Pancreas (tissue), 10 donors: ENCODE data around the gene C1orf35. TPM values are rescaled to one million over a fixed set of nuclear protein-coding genes. Genes with fewer than 3 reads are reported as not detected.

ENCODE experiments used
- ATAC-seq, 4 donors: fragments of 200-7000 bp; cut with Tn5 transposase; one replicate each; pipeline versions ENCODE4 v1.8.0 to v1.9.1; 2020; ENCODE audit warnings: mild to moderate bottlenecking in 4 of 4, moderate library complexity in 4 of 4
- DNase-seq, 6 donors: peaks; one replicate each; pipeline ENCODE4 v3.0.0-alpha.2; 2020
- FAIRE-seq: peaks from 2 replicates; lab custom pipeline; 2012; peaks lifted over from hg19 to GRCh38; lab: Jason Lieb, UNC
- H3K27ac ChIP-seq, 4 donors: fragments of 200-600 bp; sonication (generic); 1 replicate in 3 of 4; 2 replicates in 1 of 4; pipeline versions ENCODE4 v1.5.0 to v1.8.0; 2020
- H3K27me3 ChIP-seq, 4 donors: fragments of 200-600 bp; one replicate each; pipeline ENCODE4 v1.8.0; 2021
- H3K36me3 ChIP-seq, 3 donors: fragments of 200-600 bp; sonication (generic) in 1 of 3; one replicate each; pipeline versions ENCODE4 v1.5.0 to v1.8.0; 2020 to 2021
- H3K4me1 ChIP-seq, 3 donors: fragments of 200-600 bp; one replicate each; pipeline ENCODE4 v1.8.0; 2021
- H3K4me3 ChIP-seq, 4 donors: fragments of 200-600 bp; sonication (generic) in 2 of 4; one replicate each; pipeline versions ENCODE4 v1.5.0 to v1.8.0; 2020 to 2021
- H3K9me3 ChIP-seq, 4 donors: fragments of 200-600 bp; one replicate each; pipeline ENCODE4 v1.8.0; 2021
- CTCF ChIP-seq, 4 donors: fragments of 200-600 bp; sonication (generic) in 3 of 4; IDR thresholded peaks; one replicate each; pipeline versions ENCODE4 v1.5.0 to v1.8.0; 2021; ENCODE audit warnings: antibody characterized with exemption in 4 of 4
- WGBS, 2 donors: extraction: QIAGEN DNeasy Blood & Tissue Kit; methylation state at CpG; one replicate each; pipeline ENCODE4 v1.1.7; 2013; 5-methylcytosine and 5-hydroxymethylcytosine counted together
- intact Hi-C, 3 donors: fragments of 100-400 bp; cut with DNase I; formaldehyde crosslinking; loops; one replicate each; pipeline versions ENCODE4 v1.11.1 to v1.14.2; 2022
- polyA plus RNA-seq, 2 donors: library from polyadenylated mRNA; stranded (reverse); fragments of 200-250 nt; gene quantifications; one replicate each; pipeline ENCODE4 v1.2.3, GENCODE V29; 2013
- total RNA-seq, 6 donors: library from RNA; stranded (reverse); fragmentation: NEBNext Ultra II Directional in 4 of 6; extraction: Animal tissue kit (Norgen Biotek cat#: 25700) in 4 of 6; gene quantifications; one replicate each; pipeline versions ENCODE4 v1.2.1 to v1.2.4, GENCODE V29; 2021 to 2023
- donor health status: healthy with polysubstance abuse.
- donor health status: DM: no; HTN: no; CAD: no; lungs with moderate emphysema.
- donor health status: DM: no; HTN: no; CAD: no.
- donor health status: control.
- donor health status: control.
- donor health status: Bipolar disorder and iron deficiency.
- donor health status: DM: yes; HTN: yes; CAD: no.
- donor health status: DM: no; HTN: no; CAD: no.
- donor health status: DM: no; HTN: no; CAD: no.
- donor health status: DM: yes; HTN: yes; CAD: no.

C1orf35 gene
- total and polyA plus RNA-seq, 8 donors = 6.3 to 33.2 (median 8.3) TPM

GRCh38 chr1:228096416-228097332 lies 6.5 kb downstream of the C1orf35 start:
- Histone ChIP-seq H3K9me3 (no peaks in the 10 kb centered on the region), H3K4me1 (peaks cover under 1 to 21% (median 15%) of the 10 kb centered on the region in 3 donors), H3K27ac (no peak overlapping the region), H3K27me3 (no peaks in the 10 kb centered on the region), H3K4me3 (no peak overlapping the region), H3K36me3 (peaks cover 0 to 33% (median 9%) of the 10 kb centered on the region in 3 donors)
- intact Hi-C loops = no loop called here
- no peak for TF ChIP-seq CTCF (IDR thresholded peaks at IDR 0.05)
- ATAC-seq = no peak
- DNase-seq = peak in 4 of 6 donors; percentile 12 to 62 (median 33)
- 81 to 86% methylated on average over 13 of the region's 13 CpGs for WGBS, 2 donors
- FAIRE-seq = no peak

- ATAC-seq = no peak
- H3K9me3 ChIP-seq = no peaks in the 10 kb centered on the region
- peak in 2 of 6 donors; percentile 11 to 39 for DNase-seq
- H3K4me1 ChIP-seq = peaks cover 5 to 22% (median 21%) of the 10 kb centered on the region in 3 donors
- no peak overlapping the region for H3K27ac ChIP-seq
- no peak for FAIRE-seq
- no peak overlapping the region for H3K4me3 ChIP-seq
- no peaks in the 10 kb centered on the region for H3K27me3 ChIP-seq
- intact Hi-C loops = no loop called here
- no peak for TF ChIP-seq CTCF (IDR thresholded peaks at IDR 0.05)
- peaks cover 0 to 33% (median 9%) of the 10 kb centered on the region in 3 donors for H3K36me3 ChIP-seq
- 75 to 83% methylated on average over 8 of the region's 8 CpGs for WGBS, 2 donors
Measured at GRCh38 chr1:228095938-228096337, 7.2 kb downstream of the C1orf35 start.

GRCh38 chr1:228095161-228095560 lies 8.0 kb downstream of the C1orf35 start:
- no peaks in the 10 kb centered on the region for H3K27me3 ChIP-seq
- FAIRE-seq = no peak
- peaks cover 0 to 33% (median 9%) of the 10 kb centered on the region in 3 donors for H3K36me3 ChIP-seq
- 92 to 96% methylated on average over 4 of the region's 4 CpGs for WGBS, 2 donors
- peaks cover 11 to 29% (median 25%) of the 10 kb centered on the region in 3 donors for H3K4me1 ChIP-seq
- no peak for TF ChIP-seq CTCF (IDR thresholded peaks at IDR 0.05)
- intact Hi-C loops = no loop called here
- H3K27ac ChIP-seq = no peak overlapping the region
- no peak overlapping the region for H3K4me3 ChIP-seq
- ATAC-seq = no peak
- H3K9me3 ChIP-seq = no peaks in the 10 kb centered on the region
- DNase-seq = peak in 1 of 6 donors; percentile 27

- no peak for ATAC-seq
Measured at GRCh38 chr1:228094432-228095016, 8.6 kb downstream of the C1orf35 start.

More at GRCh38 chr1:228094432-228095016, 8.6 kb downstream of the C1orf35 start:
- Histone ChIP-seq H3K4me3 (no peak overlapping the region), H3K27ac (no peak overlapping the region), H3K4me1 (peaks cover 18 to 36% (median 32%) of the 10 kb centered on the region in 3 donors), H3K9me3 (no peaks in the 10 kb centered on the region), H3K36me3 (peaks cover 0 to 28% (median 9%) of the 10 kb centered on the region in 3 donors), H3K27me3 (no peaks in the 10 kb centered on the region)
- intact Hi-C loops = no loop called here
- peak in 1 of 6 donors; percentile 21 for DNase-seq
- no peak for TF ChIP-seq CTCF (IDR thresholded peaks at IDR 0.05)
- no peak for FAIRE-seq
- WGBS, 2 donors = 81 to 93% methylated on average over 13 of the region's 13 CpGs
